DND-41 (cell line): ENCODE measurements around the gene DNMT3L.

Experiments used
- EZH2 ChIP-seq: IDR thresholded peaks from 3 replicates; pipeline ENCODE4 v1.6.1; 2012; ENCODE audit warnings: borderline replicate concordance, low read depth, mild to moderate bottlenecking, moderate library complexity, low read length, inconsistent platforms; ENCODE audit not compliant: severe bottlenecking
- TF ChIP-seq, protein P1 (sequence below): IDR thresholded peaks from 2 replicates; pipeline ENCODE4 v1.5.1; 2012; ENCODE audit warnings: borderline replicate concordance, low read length, moderate library complexity, mild to moderate bottlenecking; ENCODE audit not compliant: poor library complexity, severe bottlenecking; ENCODE audit errors: extremely low read depth

DNA sequence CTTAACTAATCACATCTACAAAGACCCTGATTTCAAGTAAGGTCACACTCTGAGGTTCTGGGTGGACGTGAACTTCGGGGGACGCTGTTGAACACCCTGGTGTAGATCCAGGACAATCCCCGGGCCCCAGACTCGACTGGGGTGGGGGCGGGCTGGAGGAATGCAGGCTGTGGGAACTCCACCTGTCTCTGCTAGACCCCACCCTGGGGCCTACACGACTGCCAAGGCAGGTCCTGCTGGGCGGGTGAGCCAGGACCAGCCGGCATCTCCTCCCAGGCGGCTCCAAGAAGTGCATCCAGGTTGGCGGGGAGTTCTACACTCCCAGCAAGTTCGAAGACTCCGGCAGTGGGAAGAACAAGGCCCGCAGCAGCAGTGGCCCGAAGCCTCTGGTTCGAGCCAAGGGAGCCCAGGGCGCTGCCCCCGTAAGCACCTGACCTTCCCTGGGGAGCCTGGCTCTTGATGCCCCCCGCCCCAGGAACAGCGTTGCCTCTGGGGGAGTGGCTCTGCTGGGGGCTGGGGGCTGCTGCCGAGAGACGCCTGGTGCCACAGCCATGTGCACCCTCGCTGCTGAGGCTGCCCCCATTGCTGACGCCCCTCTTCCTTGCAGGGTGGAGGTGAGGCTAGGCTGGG lies 27.8 kb upstream of the DNMT3L start:
- TF ChIP-seq, protein P1, sequence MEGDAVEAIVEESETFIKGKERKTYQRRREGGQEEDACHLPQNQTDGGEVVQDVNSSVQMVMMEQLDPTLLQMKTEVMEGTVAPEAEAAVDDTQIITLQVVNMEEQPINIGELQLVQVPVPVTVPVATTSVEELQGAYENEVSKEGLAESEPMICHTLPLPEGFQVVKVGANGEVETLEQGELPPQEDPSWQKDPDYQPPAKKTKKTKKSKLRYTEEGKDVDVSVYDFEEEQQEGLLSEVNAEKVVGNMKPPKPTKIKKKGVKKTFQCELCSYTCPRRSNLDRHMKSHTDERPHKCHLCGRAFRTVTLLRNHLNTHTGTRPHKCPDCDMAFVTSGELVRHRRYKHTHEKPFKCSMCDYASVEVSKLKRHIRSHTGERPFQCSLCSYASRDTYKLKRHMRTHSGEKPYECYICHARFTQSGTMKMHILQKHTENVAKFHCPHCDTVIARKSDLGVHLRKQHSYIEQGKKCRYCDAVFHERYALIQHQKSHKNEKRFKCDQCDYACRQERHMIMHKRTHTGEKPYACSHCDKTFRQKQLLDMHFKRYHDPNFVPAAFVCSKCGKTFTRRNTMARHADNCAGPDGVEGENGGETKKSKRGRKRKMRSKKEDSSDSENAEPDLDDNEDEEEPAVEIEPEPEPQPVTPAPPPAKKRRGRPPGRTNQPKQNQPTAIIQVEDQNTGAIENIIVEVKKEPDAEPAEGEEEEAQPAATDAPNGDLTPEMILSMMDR, result no peak
- TF ChIP-seq EZH2, result no peak
